ENCODE results near the gene SLC6A16. TPM values are rescaled to one million over a fixed set of nuclear protein-coding genes. Genes with fewer than 3 reads are reported as not detected.

The SLC6A16 gene
- total and polyA plus RNA-seq, 2 of the 8 experiments (the other 6 are each of a cell fraction or from before 2014, with no cell fraction given): 1.1 to 1.5 TPM

DNA sequence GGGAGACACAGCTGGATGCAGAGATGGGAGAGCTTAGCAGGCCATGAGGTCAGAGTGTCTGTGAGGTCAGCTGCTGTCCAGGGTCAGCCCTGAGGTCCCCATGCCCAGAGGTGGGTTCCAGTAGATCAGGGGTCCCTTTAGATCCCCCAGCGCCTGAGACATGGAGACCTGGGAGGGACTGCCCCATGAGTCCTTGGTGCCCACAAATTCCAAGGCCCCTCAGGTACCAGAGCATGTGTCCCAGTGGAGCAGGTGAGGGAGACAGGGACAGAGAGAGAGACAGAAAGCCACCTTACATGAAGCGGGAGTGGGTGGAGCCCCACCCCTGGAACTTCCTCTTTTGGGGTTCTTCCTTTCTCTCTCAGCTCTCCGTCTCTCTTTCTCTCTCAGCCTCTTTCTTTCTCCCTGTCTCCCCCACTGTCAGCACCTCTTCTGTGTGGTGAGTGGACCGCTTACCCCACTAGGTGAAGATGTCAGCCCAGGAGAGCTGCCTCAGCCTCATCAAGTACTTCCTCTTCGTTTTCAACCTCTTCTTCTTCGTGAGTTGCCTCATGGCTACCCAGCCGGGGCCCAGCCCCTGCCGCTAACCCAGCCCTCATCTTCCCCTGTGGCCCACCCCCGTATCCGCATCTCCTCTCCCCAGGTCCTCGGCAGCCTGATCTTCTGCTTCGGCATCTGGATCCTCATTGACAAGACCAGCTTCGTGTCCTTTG is 10.2 kb upstream of the SLC6A16 start, which contains the start of gene CD37:
TSS of gene CD37 (plus strand) at position 336 of the 713 bp plus-strand sequence. CDS start at position 471, 135 bp downstream.
- no peak within 1 kb of the TSS for H3K14ac ChIP-seq (ENCODE audit: insufficient read length)
- H2BK120ac ChIP-seq (replicated peaks; ENCODE audit: low read depth, low read length): no peak within 1 kb of the TSS
- no peak within 1 kb of the TSS for H2BK5ac ChIP-seq (ENCODE audit: low read depth, low read length)
- FAIRE-seq: no peak
- 80% methylated on average over 13 of the region's 13 CpGs; no CpG with 5 or more reads in 1 of the 2 experiments for WGBS, 2 experiments (ENCODE audit: extremely low coverage in 1 of 2, insufficient coverage in 1 of 2, insufficient read length in 1 of 2, insufficient replicate concordance in 2 of 2, low coverage in 1 of 2, low lambda C conversion rate in 2 of 2, missing lambda C conversion rate in 1 of 2)
- H3K23me2 ChIP-seq (ENCODE audit: low read depth, low read length): peaks cover 13% of the 10 kb centered on the region
- POLR2A ChIA-PET (ENCODE audit: partially characterized antibody): interaction anchor here (0.9 to 1.6 kb wide), 2 partner anchors 27 to 31 kb away, joined by 3 to 5 read pairs; partner anchors contain the start of gene TEAD2
- H3K79me1 ChIP-seq (ENCODE audit: low read depth, low read length): no peaks in the 10 kb centered on the region
- H2BK20ac ChIP-seq (ENCODE audit: low read length): no peak within 1 kb of the TSS
- peak within 1 kb of the TSS; percentile 16 for H4K8ac ChIP-seq (ENCODE audit: extremely low read depth, insufficient read depth, low read length)
- no peak within 1 kb of the TSS for H4K5ac ChIP-seq (ENCODE audit: insufficient read length, low read depth, low read length)
- peaks cover 0 to 15% (median 10%) of the 10 kb centered on the region in 4 experiments; a peak in 6 of 7 replicates for H3K4me1 ChIP-seq (replicated peaks in 1 of 4; ENCODE audit: control insufficient read depth in 3 of 4, insufficient read depth in 4 of 4, low read length in 3 of 4)
- no peak within 1 kb of the TSS for H3K56ac ChIP-seq (replicated peaks; ENCODE audit: insufficient read length, low read depth, low read length)
- H2AK5ac ChIP-seq (ENCODE audit: low read depth, low read length): no peak within 1 kb of the TSS; the same call in 1 of the 2 replicates
- no peak within 1 kb of the TSS for H3K18ac ChIP-seq (ENCODE audit: extremely low read depth, low read length)
- H3K9ac ChIP-seq (replicated peaks in 1 of 4; ENCODE audit: extremely low read depth in 1 of 4, low read depth in 3 of 4, low read length in 3 of 4): no peak within 1 kb of the TSS
- H3K36me3 ChIP-seq (ENCODE audit: control insufficient read depth in 2 of 4, insufficient read depth in 4 of 4, low read length in 3 of 4): 0 out of 8 replicates have a peak, but pooled peaks cover 0 to 3% (median 0%) of the 10 kb centered on the region in 4 experiments
- TF ChIP-seq POLR2A (IDR thresholded peaks at IDR 0.05; ENCODE audit: control extremely low read depth in 1 of 2, low read depth in 2 of 2, low read length in 2 of 2) (peak in 1 of 2 experiments; percentile 15; a peak in 1 of 3 replicates), SRF (IDR thresholded peaks at IDR 0.05; ENCODE audit: low read depth, low read length) (no peak), RAD21 (IDR thresholded peaks at IDR 0.05 in 1 of 2, conservative IDR thresholded peaks at IDR 0.05 in 1 of 2; ENCODE audit: low read depth in 2 of 2, low read length in 2 of 2) (no peak), GTF2F1 (IDR thresholded peaks at IDR 0.05; ENCODE audit: borderline replicate concordance, low read depth, low read length) (no peak), RXRA (IDR thresholded peaks at IDR 0.05; ENCODE audit: insufficient read depth, low read depth, low read length) (no peak)
- no peak within 1 kb of the TSS for H2BK15ac ChIP-seq (ENCODE audit: low read length)
- H2AFZ ChIP-seq (ENCODE audit: low read length): no peak within 1 kb of the TSS
- H3K9me3 ChIP-seq (ENCODE audit: insufficient read depth in 2 of 2, low read depth in 1 of 2, low read length in 1 of 2): no peaks in the 10 kb centered on the region
- H3K79me2 ChIP-seq (ENCODE audit: control insufficient read depth in 1 of 2, insufficient read depth in 2 of 2, low read length in 2 of 2): no peaks in the 10 kb centered on the region
- H3K4me3 ChIP-seq (ENCODE audit: extremely low read depth in 1 of 4, insufficient read depth in 2 of 4, low read depth in 3 of 4, low read length in 4 of 4): no peak within 1 kb of the TSS
- no peak within 1 kb of the TSS for H3K27ac ChIP-seq (ENCODE audit: low read depth, low read length)
- H3K27me3 ChIP-seq (replicated peaks in 1 of 4; ENCODE audit: control insufficient read depth in 3 of 4, extremely low read depth in 1 of 4, insufficient read depth in 3 of 4, low read length in 3 of 4): peaks cover 0 to 10% (median 3%) of the 10 kb centered on the region in 4 experiments; a peak in 4 of 7 replicates
- no peak within 1 kb of the TSS for H3K23ac ChIP-seq (ENCODE audit: insufficient read length)
- CTCF ChIA-PET (ENCODE audit: partially characterized antibody): interaction anchor here (1.0 to 1.3 kb wide), 2 partner anchors 34 to 109 kb away, joined by 3 to 5 read pairs; no protein-coding TSS in a partner anchor
- no peak for DNase-seq (ENCODE audit: low read depth in 1 of 2, low spot score in 2 of 2)
- no peak within 1 kb of the TSS for H4K91ac ChIP-seq (replicated peaks; ENCODE audit: insufficient read length, low read length)
- H3K4ac ChIP-seq (replicated peaks; ENCODE audit: insufficient read length, low read depth, low read length): no peak within 1 kb of the TSS
- H4K20me1 ChIP-seq (replicated peaks in 1 of 2; ENCODE audit: control insufficient read depth in 1 of 2, insufficient read depth in 2 of 2, low read length in 2 of 2): peaks cover 2 to 14% of the 10 kb centered on the region in 2 experiments
- H3K4me2 ChIP-seq (ENCODE audit: insufficient read depth in 1 of 2, low read depth in 2 of 2, low read length in 2 of 2): no peak within 1 kb of the TSS
- H2BK12ac ChIP-seq (ENCODE audit: low read depth, low read length): no peak within 1 kb of the TSS

Measured in H1 (cell line).